Breast epithelium (tissue), 4 donors: Measurements from ENCODE around the gene OCA2. TPM values are rescaled to one million over a fixed set of nuclear protein-coding genes. Genes with fewer than 3 reads are reported as not detected.

Source experiments
- DNase-seq, 2 donors: peaks; one replicate each; pipeline ENCODE4 v3.0.0-alpha.2; 2019; ENCODE audit warnings: low spot score in 2 of 2
- H3K27ac ChIP-seq, 2 donors: fragments of 200-600 bp; sonication (generic) in 1 of 2; one replicate each; pipeline ENCODE4 v1.5.1; 2016 to 2019; ENCODE audit warnings: mild to moderate bottlenecking in 1 of 2
- H3K27me3 ChIP-seq, 2 donors: fragments of 200-600 bp; sonication (generic) in 1 of 2; one replicate each; pipeline versions ENCODE4 v1.5.1 to v1.6.0; 2017 to 2019; ENCODE audit warnings: control low read depth in 1 of 2, mild to moderate bottlenecking in 1 of 2
- H3K36me3 ChIP-seq: fragments of 200-600 bp; one replicate; pipeline ENCODE4 v1.5.1; 2019
- H3K4me1 ChIP-seq, 2 donors: fragments of 200-600 bp; sonication (generic); one replicate each; pipeline ENCODE4 v1.5.1; 2016 to 2019; ENCODE audit warnings: control low read depth in 1 of 2
- H3K4me3 ChIP-seq, 3 donors: fragments of 200-600 bp; sonication (generic); 1 replicate in 2 of 3; 2 replicates in 1 of 3; pipeline ENCODE4 v1.5.1; 2016 to 2019; ENCODE audit warnings: mild to moderate bottlenecking in 3 of 3, moderate library complexity in 2 of 3
- H3K9me3 ChIP-seq, 2 donors: fragments of 200-600 bp; sonication (generic) in 1 of 2; one replicate each; pipeline ENCODE4 v1.5.1; 2016 to 2019; ENCODE audit warnings: control low read depth in 1 of 2
- POLR2A ChIP-seq: fragments of 450-650 bp; IDR thresholded peaks from one replicate; pipeline ENCODE4 v1.6.1; 2016; ENCODE audit warnings: antibody characterized with exemption, mild to moderate bottlenecking, moderate library complexity
- POLR2AphosphoS5 ChIP-seq, 3 donors: sonication (generic); formaldehyde crosslinking; IDR thresholded peaks; one replicate each; pipeline ENCODE4 v1.6.1; 2017; ENCODE audit warnings: antibody characterized with exemption in 3 of 3
- intact Hi-C: fragments of 100-400 bp; cut with DNase I; formaldehyde crosslinking; loops from one replicate; pipeline ENCODE4 v1.15.1; 2023; ENCODE audit warnings: low total_unique reads
- total RNA-seq, 3 donors: library from RNA; depleted of rRNA; stranded (reverse); fragments of >200 nt; gene quantifications; one replicate each; pipeline ENCODE4 v1.1.0, GENCODE V29; 2016
- TF ChIP-seq, protein P1 (sequence below), 3 donors: fragments of 450-650 bp; IDR thresholded peaks; one replicate each; pipeline ENCODE4 v1.5.1; 2016 to 2017; ENCODE audit warnings: antibody characterized with exemption in 3 of 3, mild to moderate bottlenecking in 3 of 3, moderate library complexity in 3 of 3

The OCA2 gene
- total RNA-seq, 3 donors from 2014 or later, result 0.59 to 0.80 (median 0.66) TPM

GRCh38 chr15:27816790-27817189, 282.3 kb downstream of the OCA2 start:
- Histone ChIP-seq H3K27ac (no peak overlapping the region), H3K9me3 (peaks cover 3 to 15% of the 10 kb centered on the region in 2 donors), H3K36me3 (no peaks in the 10 kb centered on the region), H3K4me1 (no peaks in the 10 kb centered on the region), H3K4me3 (no peak overlapping the region), H3K27me3 (no peaks in the 10 kb centered on the region)
- no peak for DNase-seq
- intact Hi-C loops, result no loop called here
- TF ChIP-seq POLR2A, result no peak
- TF ChIP-seq, protein P1, sequence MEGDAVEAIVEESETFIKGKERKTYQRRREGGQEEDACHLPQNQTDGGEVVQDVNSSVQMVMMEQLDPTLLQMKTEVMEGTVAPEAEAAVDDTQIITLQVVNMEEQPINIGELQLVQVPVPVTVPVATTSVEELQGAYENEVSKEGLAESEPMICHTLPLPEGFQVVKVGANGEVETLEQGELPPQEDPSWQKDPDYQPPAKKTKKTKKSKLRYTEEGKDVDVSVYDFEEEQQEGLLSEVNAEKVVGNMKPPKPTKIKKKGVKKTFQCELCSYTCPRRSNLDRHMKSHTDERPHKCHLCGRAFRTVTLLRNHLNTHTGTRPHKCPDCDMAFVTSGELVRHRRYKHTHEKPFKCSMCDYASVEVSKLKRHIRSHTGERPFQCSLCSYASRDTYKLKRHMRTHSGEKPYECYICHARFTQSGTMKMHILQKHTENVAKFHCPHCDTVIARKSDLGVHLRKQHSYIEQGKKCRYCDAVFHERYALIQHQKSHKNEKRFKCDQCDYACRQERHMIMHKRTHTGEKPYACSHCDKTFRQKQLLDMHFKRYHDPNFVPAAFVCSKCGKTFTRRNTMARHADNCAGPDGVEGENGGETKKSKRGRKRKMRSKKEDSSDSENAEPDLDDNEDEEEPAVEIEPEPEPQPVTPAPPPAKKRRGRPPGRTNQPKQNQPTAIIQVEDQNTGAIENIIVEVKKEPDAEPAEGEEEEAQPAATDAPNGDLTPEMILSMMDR (IDR thresholded peaks at IDR 0.05), result no peak
- no peak for TF ChIP-seq POLR2AphosphoS5 (IDR thresholded peaks at IDR 0.05)

DNA sequence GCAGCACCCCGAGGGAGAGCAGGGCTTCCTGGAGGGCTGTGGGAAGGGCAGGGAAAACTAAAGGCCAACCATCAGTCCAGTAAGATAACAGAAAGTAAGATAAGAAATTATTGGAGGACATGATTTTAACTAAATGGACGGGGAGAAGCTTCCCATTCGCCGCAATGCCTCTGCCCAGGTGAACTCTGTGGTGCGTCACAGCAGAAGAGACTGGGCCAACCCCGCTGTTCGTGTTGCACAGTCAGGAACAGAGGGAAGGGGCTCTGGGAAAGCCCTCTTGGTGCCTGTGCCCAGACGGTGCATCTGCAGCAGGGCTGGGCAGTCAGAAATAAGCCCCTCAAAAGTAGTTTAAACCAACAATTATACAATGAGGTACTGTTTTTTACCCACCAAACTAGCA, 284.1 kb downstream of the OCA2 start:
- Histone ChIP-seq H3K27me3 (no peaks in the 10 kb centered on the region), H3K4me1 (no peaks in the 10 kb centered on the region), H3K4me3 (no peak overlapping the region), H3K27ac (peak overlapping the region in 1 of 2 donors; percentile 3), H3K9me3 (peaks cover 3 to 15% of the 10 kb centered on the region in 2 donors), H3K36me3 (no peaks in the 10 kb centered on the region)
- TF ChIP-seq, protein P1 (IDR thresholded peaks at IDR 0.05), result no peak
- TF ChIP-seq POLR2AphosphoS5 (IDR thresholded peaks at IDR 0.05) (no peak), POLR2A (no peak)
- DNase-seq, result no peak
- intact Hi-C loops, result no loop called here

DNA sequence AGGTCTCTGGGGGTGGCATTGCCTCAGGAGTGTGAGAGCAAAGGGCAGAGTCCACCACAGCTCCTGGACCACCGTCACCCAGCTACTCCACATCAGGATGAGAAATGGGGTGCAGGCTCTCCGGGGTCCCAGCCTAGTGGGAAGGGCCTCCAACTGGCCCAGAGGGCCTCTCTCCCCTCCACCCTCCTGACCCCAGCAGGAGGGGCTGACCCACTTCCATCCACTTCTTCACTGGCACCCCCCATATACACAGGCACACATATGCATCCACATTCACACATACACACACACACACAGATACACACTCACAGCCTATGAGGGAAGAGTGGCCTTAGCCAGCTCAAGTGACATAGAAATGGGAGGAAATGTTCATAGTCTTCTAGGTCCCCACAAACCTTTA, 286.0 kb downstream of the OCA2 start:
- no peaks in the 10 kb centered on the region for H3K36me3 ChIP-seq
- H3K4me1 ChIP-seq, result no peaks in the 10 kb centered on the region
- no peak overlapping the region for H3K4me3 ChIP-seq
- TF ChIP-seq POLR2AphosphoS5 (IDR thresholded peaks at IDR 0.05) (no peak), POLR2A (no peak)
- TF ChIP-seq, protein P1 (IDR thresholded peaks at IDR 0.05), result no peak
- H3K27ac ChIP-seq, result no peak overlapping the region
- peaks cover 3 to 15% of the 10 kb centered on the region in 2 donors for H3K9me3 ChIP-seq
- intact Hi-C loops, result no loop called here
- no peaks in the 10 kb centered on the region for H3K27me3 ChIP-seq
- DNase-seq, result no peak

- Histone ChIP-seq H3K36me3 (no peaks in the 10 kb centered on the region), H3K27me3 (no peaks in the 10 kb centered on the region), H3K27ac (no peak overlapping the region), H3K4me3 (no peak overlapping the region), H3K4me1 (no peaks in the 10 kb centered on the region), H3K9me3 (peaks cover 4 to 11% of the 10 kb centered on the region in 2 donors)
- TF ChIP-seq POLR2A, result no peak
- TF ChIP-seq, protein P1 (IDR thresholded peaks at IDR 0.05), result no peak
- no peak for TF ChIP-seq POLR2AphosphoS5 (IDR thresholded peaks at IDR 0.05)
- no peak for DNase-seq
- intact Hi-C loops, result no loop called here
These were observed 290.9 kb downstream of the OCA2 start for GRCh38 chr15:27808182-27808581.

DNA sequence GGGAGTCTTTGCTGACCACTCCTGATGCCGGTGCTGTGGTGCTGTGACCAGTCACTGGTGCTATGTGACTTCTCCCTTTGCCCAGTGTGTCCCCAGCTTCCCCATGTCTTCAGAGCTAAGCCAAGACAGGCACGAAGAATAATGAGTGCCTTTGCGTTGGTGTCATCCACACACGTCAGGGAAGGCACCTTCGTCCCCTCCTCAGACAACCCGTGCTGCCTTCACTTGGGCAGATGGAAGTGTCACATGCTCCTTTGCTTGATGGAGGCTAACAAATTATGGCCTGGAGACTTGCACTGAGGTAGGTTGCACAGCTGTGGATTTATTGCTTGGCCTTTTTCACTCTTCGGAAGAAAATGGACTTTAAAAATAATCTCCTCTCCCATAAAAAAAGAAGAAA, 291.8 kb downstream of the OCA2 start:
- no peak overlapping the region for H3K4me3 ChIP-seq
- H3K27ac ChIP-seq, result no peak overlapping the region
- peaks cover 4 to 11% of the 10 kb centered on the region in 2 donors for H3K9me3 ChIP-seq
- TF ChIP-seq, protein P1 (IDR thresholded peaks at IDR 0.05), result no peak
- H3K4me1 ChIP-seq, result no peaks in the 10 kb centered on the region
- H3K27me3 ChIP-seq, result no peaks in the 10 kb centered on the region
- H3K36me3 ChIP-seq, result no peaks in the 10 kb centered on the region
- no peak for DNase-seq
- intact Hi-C loops, result no loop called here
